ENCODE measurements around the gene NELL2.

DNA sequence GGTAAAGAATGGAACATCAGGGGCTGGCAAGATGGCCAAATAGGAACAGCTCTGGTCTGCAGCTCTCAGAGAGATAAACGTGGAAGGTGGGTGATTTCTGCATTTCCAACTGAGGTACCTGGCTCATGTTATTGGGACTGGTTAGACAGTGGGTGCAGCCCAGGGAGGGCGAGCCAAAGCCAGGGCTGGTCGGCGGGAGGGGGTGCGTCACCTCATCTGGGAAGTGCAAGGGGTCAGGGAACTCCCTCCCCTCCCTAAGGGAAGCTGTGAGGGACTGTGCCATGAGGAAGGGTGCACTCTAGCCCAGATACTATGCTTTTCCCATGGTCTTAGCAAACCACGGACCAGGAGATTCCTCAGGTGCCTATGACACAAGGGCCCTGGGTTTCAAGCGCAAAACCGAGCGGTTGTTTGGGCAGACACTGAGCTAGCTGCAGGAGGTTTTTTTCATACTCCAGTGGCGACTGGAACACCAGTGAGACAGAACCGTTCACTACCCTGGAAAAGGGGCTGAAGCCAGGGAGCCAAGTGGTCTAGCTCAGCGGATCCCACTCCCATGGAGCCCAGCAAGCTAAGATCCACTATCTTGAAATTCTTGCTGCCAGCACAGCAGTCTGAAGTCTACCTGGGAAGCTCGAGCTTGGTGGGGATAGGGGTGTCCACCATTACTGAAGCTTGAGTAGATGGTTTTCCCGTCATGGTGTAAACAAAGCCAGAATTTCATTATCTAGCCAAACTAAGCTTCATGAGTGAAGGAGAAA, 317.6 kb downstream of the NELL2 start:
- TF ChIP-seq SP1 (IDR thresholded peaks at IDR 0.05), result no peak
- TF ChIP-seq SUZ12 (IDR thresholded peaks at IDR 0.05), result no peak
- TF ChIP-seq ELF4 (IDR thresholded peaks at IDR 0.05), result no peak
- no peak for TF ChIP-seq NFRKB (IDR thresholded peaks at IDR 0.05)
- TF ChIP-seq, protein P1, sequence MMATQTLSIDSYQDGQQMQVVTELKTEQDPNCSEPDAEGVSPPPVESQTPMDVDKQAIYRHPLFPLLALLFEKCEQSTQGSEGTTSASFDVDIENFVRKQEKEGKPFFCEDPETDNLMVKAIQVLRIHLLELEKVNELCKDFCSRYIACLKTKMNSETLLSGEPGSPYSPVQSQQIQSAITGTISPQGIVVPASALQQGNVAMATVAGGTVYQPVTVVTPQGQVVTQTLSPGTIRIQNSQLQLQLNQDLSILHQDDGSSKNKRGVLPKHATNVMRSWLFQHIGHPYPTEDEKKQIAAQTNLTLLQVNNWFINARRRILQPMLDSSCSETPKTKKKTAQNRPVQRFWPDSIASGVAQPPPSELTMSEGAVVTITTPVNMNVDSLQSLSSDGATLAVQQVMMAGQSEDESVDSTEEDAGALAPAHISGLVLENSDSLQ (IDR thresholded peaks at IDR 0.05), result no peak
- TF ChIP-seq HDGF (IDR thresholded peaks at IDR 0.05; ENCODE audit: borderline replicate concordance), result no peak
- TF ChIP-seq BHLHE40 (IDR thresholded peaks at IDR 0.05; ENCODE audit: borderline replicate concordance), result no peak
- TF ChIP-seq ZNF384 (IDR thresholded peaks at IDR 0.05), result no peak
- no peak for TF ChIP-seq FOXA1 (IDR thresholded peaks at IDR 0.05)
- TF ChIP-seq FOXK2 (IDR thresholded peaks at IDR 0.05), result no peak
- no peak for TF ChIP-seq ARNT (IDR thresholded peaks at IDR 0.05)
- TF ChIP-seq LEF1 (IDR thresholded peaks at IDR 0.05; ENCODE audit: borderline replicate concordance), result no peak

Measured in HEK293T (cell line).